ENCODE results near the gene NAP1L1.

DNA sequence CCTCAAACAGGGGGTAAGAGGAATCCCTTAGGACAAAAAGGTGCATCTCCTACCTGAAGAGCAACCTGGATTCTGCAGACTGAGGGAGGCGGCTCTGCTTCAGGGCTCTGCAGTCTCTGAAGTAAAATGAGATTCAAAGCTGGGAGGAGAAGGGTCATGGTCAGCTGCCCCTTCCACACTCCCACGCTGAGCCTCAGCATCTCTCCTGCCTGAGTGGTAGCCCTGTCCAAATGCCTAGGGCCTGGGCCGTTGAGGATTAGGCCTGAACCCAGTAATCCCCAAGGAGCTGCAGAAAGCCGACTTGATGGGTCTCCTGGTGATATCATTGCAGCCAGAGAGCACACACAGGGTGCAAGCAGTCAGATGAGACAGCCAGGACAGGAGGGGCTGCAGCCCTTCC, 71.8 kb downstream of the NAP1L1 start:
- TF ChIP-seq POLR2A (IDR thresholded peaks at IDR 0.05) = no peak
- TF ChIP-seq, protein P1, sequence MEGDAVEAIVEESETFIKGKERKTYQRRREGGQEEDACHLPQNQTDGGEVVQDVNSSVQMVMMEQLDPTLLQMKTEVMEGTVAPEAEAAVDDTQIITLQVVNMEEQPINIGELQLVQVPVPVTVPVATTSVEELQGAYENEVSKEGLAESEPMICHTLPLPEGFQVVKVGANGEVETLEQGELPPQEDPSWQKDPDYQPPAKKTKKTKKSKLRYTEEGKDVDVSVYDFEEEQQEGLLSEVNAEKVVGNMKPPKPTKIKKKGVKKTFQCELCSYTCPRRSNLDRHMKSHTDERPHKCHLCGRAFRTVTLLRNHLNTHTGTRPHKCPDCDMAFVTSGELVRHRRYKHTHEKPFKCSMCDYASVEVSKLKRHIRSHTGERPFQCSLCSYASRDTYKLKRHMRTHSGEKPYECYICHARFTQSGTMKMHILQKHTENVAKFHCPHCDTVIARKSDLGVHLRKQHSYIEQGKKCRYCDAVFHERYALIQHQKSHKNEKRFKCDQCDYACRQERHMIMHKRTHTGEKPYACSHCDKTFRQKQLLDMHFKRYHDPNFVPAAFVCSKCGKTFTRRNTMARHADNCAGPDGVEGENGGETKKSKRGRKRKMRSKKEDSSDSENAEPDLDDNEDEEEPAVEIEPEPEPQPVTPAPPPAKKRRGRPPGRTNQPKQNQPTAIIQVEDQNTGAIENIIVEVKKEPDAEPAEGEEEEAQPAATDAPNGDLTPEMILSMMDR (IDR thresholded peaks at IDR 0.05) = no peak

Data from Peyer's patch (tissue), 4 donors.